GM18858 (cell line): ENCODE measurements around the gene SCO2.
"Not testable (repeated sequence)": the region's sequence is repeated elsewhere in the genome, so short reads cannot be mapped to it uniquely, and the experiment has no call there.

Source experiments
- ATAC-seq: cut with Tn5 transposase; IDR thresholded peaks from one replicate; pipeline ENCODE4 v1.9.1; 2021; ENCODE audit not compliant: unreplicated experiment

SCO2 gene

GRCh38 chr22:50551160-50551752, 25.9 kb upstream of the SCO2 start:
- no peak for ATAC-seq

- ATAC-seq: no peak
These were observed 25.0 kb upstream of the SCO2 start for GRCh38 chr22:50550395-50550794.

GRCh38 chr22:50548921-50549790, 23.8 kb upstream of the SCO2 start:
- no peak for ATAC-seq

GRCh38 chr22:50548040-50548920, 22.9 kb upstream of the SCO2 start:
- ATAC-seq: no peak

- ATAC-seq: no peak
These were observed 22.0 kb upstream of the SCO2 start for GRCh38 chr22:50547263-50547985.

- ATAC-seq: no peak
These were observed 21.2 kb upstream of the SCO2 start for GRCh38 chr22:50546326-50547262.

GRCh38 chr22:50545522-50546325, 20.3 kb upstream of the SCO2 start, which contains the start of gene KLHDC7B:
TSS of gene KLHDC7B (plus strand) at chr22:50545899. CDS start at chr22:50546244, 345 bp downstream.
- no peak for ATAC-seq

- ATAC-seq: no peak
These were observed 19.4 kb upstream of the SCO2 start for GRCh38 chr22:50544746-50545253.

- ATAC-seq: no peak
These were observed 18.8 kb upstream of the SCO2 start for GRCh38 chr22:50544078-50544745.

- no peak for ATAC-seq
These were observed 17.1 kb upstream of the SCO2 start for GRCh38 chr22:50542416-50542927.

GRCh38 chr22:50541667-50542026, 16.2 kb upstream of the SCO2 start:
- not testable (repeated sequence) for ATAC-seq

- no peak for ATAC-seq
These were observed 15.0 kb upstream of the SCO2 start for GRCh38 chr22:50540381-50540780.

GRCh38 chr22:50537765-50538164, 12.4 kb upstream of the SCO2 start:
- no peak for ATAC-seq

- no peak for ATAC-seq
These were observed 10.8 kb upstream of the SCO2 start for GRCh38 chr22:50536226-50536625.

GRCh38 chr22:50535113-50535512, 9.7 kb upstream of the SCO2 start:
- ATAC-seq: no peak

GRCh38 chr22:50533856-50534711, 8.7 kb upstream of the SCO2 start:
- not testable (repeated sequence) for ATAC-seq
